Esophagus squamous epithelium (tissue), 4 donors: ENCODE data around the gene ATP8A2.

Experiments
- POLR2A ChIP-seq, 4 donors: fragments of 450-650 bp; IDR thresholded peaks; one replicate each; pipeline ENCODE4 v1.6.1; 2017; ENCODE audit warnings: antibody characterized with exemption in 4 of 4, mild to moderate bottlenecking in 4 of 4, moderate library complexity in 3 of 4
- TF ChIP-seq, protein P1 (sequence below), 6 experiments: fragments of 450-650 bp in 4 of 6; fragments of 200-600 bp in 2 of 6; sonication (generic) in 2 of 6; IDR thresholded peaks; one replicate each; pipeline ENCODE4 v1.5.1; 2016 to 2019; ENCODE audit warnings: antibody characterized with exemption in 6 of 6, mild to moderate bottlenecking in 4 of 6, moderate library complexity in 4 of 6

DNA sequence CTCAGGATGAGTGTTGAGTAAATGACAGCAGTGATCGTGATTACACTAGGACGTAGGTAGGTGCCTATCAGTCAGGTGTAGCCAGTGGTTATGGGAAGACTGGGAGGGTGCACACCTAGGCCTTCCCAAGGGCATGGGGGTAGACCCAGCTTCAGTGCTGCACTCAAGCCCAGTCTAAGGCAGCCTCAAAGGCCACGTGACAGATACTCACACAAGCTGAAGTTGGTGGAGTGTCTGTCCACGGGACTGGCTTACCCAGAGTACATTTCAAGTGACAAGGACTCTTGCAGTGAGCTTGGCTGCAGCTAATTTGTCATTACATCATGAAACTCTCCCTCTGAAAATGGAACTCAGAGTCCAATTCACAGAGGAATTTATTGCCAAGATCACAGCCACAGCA is 561.7 kb downstream of the ATP8A2 start:
- no peak for TF ChIP-seq POLR2A (IDR thresholded peaks at IDR 0.05)
- TF ChIP-seq, protein P1, sequence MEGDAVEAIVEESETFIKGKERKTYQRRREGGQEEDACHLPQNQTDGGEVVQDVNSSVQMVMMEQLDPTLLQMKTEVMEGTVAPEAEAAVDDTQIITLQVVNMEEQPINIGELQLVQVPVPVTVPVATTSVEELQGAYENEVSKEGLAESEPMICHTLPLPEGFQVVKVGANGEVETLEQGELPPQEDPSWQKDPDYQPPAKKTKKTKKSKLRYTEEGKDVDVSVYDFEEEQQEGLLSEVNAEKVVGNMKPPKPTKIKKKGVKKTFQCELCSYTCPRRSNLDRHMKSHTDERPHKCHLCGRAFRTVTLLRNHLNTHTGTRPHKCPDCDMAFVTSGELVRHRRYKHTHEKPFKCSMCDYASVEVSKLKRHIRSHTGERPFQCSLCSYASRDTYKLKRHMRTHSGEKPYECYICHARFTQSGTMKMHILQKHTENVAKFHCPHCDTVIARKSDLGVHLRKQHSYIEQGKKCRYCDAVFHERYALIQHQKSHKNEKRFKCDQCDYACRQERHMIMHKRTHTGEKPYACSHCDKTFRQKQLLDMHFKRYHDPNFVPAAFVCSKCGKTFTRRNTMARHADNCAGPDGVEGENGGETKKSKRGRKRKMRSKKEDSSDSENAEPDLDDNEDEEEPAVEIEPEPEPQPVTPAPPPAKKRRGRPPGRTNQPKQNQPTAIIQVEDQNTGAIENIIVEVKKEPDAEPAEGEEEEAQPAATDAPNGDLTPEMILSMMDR (IDR thresholded peaks at IDR 0.05), result no peak
